Measurements from ENCODE around the gene ACP2. TPM values are rescaled to one million over a fixed set of nuclear protein-coding genes. Genes with fewer than 3 reads are reported as not detected.

ACP2 gene
- total RNA-seq, 3 donors from 2014 or later: 39.7 to 45.2 (median 41.9) TPM

GRCh38 chr11:47257517-47258316, 9.1 kb upstream of the ACP2 start, which contains the start of gene NR1H3:
Gene NR1H3, plus strand, starts transcription at chr11:47257996. Its CDS starts 1,221 bp downstream, at chr11:47259217.
- intact Hi-C loops (cut with DNase I; ENCODE audit: low total_unique reads): loop anchor here (10.0 kb wide), 1 partner anchor 73 kb away; the partner anchor contains the start of gene PACSIN3
- Histone ChIP-seq H3K27ac (peak within 1 kb of the TSS; percentile 78 to 96), H3K4me1 (peaks cover 4% of the 10 kb centered on the region in 2 donors), H3K27me3 (no peaks in the 10 kb centered on the region), H3K36me3 (no peaks in the 10 kb centered on the region), H3K9me3 (no peaks in the 10 kb centered on the region), H3K4me3 (peak within 1 kb of the TSS; percentile 40 to 63 (median 41))
- peak in 2 of 3 donors; percentile 76 to 82 for TF ChIP-seq POLR2AphosphoS5 (IDR thresholded peaks at IDR 0.05)
- TF ChIP-seq POLR2A (IDR thresholded peaks at IDR 0.05): no peak
- TF ChIP-seq CTCF (IDR thresholded peaks at IDR 0.05): peak; percentile 45 to 59 (median 46)
- peak; percentile 56 to 71 for DNase-seq (ENCODE audit: low spot score in 2 of 2)

- H3K9me3 ChIP-seq: no peaks in the 10 kb centered on the region
- H3K4me1 ChIP-seq: peaks cover 4% of the 10 kb centered on the region in 2 donors
- no peaks in the 10 kb centered on the region for H3K36me3 ChIP-seq
- intact Hi-C loops (cut with DNase I; ENCODE audit: low total_unique reads): loop anchor here (10.0 kb wide), 1 partner anchor 72 kb away; the partner anchor contains the start of gene PACSIN3
- H3K27ac ChIP-seq: peak overlapping the region; percentile 78 to 96
- peak overlapping the region; percentile 40 to 63 (median 41) for H3K4me3 ChIP-seq
- no peaks in the 10 kb centered on the region for H3K27me3 ChIP-seq
- no peak for DNase-seq (ENCODE audit: low spot score in 2 of 2)
- TF ChIP-seq POLR2A (IDR thresholded peaks at IDR 0.05) (no peak), POLR2AphosphoS5 (IDR thresholded peaks at IDR 0.05) (no peak), CTCF (IDR thresholded peaks at IDR 0.05) (no peak)
These were observed 8.5 kb upstream of the ACP2 start for GRCh38 chr11:47257177-47257516.

- H3K27ac ChIP-seq: peak overlapping the region; percentile 83 to 84
- DNase-seq (ENCODE audit: low spot score in 2 of 2): no peak
- H3K4me1 ChIP-seq: peaks cover 4% of the 10 kb centered on the region in 2 donors
- TF ChIP-seq CTCF (IDR thresholded peaks at IDR 0.05) (no peak), POLR2AphosphoS5 (IDR thresholded peaks at IDR 0.05) (no peak)
- no peak overlapping the region for H3K4me3 ChIP-seq
- H3K27me3 ChIP-seq: no peaks in the 10 kb centered on the region
- H3K36me3 ChIP-seq: no peaks in the 10 kb centered on the region
- intact Hi-C loops (cut with DNase I; ENCODE audit: low total_unique reads): loop anchor here (10.0 kb wide), 1 partner anchor 72 kb away; the partner anchor contains the start of gene PACSIN3
- H3K9me3 ChIP-seq: no peaks in the 10 kb centered on the region
These were observed 7.8 kb upstream of the ACP2 start for GRCh38 chr11:47256374-47256773.

GRCh38 chr11:47254386-47254785, 5.8 kb upstream of the ACP2 start:
- Histone ChIP-seq H3K4me1 (peaks cover 4 to 5% of the 10 kb centered on the region in 2 donors), H3K36me3 (no peaks in the 10 kb centered on the region), H3K27ac (peak overlapping the region; percentile 84 to 92), H3K4me3 (peak overlapping the region in 1 of 3 donors; percentile 34), H3K9me3 (no peaks in the 10 kb centered on the region), H3K27me3 (no peaks in the 10 kb centered on the region)
- intact Hi-C loops (cut with DNase I; ENCODE audit: low total_unique reads): loop anchor here (10.0 kb wide), 1 partner anchor 70 kb away; the partner anchor contains the start of gene PACSIN3
- DNase-seq (ENCODE audit: low spot score in 2 of 2): no peak
- TF ChIP-seq POLR2A (IDR thresholded peaks at IDR 0.05) (no peak), POLR2AphosphoS5 (IDR thresholded peaks at IDR 0.05) (no peak), CTCF (IDR thresholded peaks at IDR 0.05) (no peak)

- Histone ChIP-seq H3K9me3 (no peaks in the 10 kb centered on the region), H3K27ac (peak overlapping the region; percentile 84 to 92), H3K36me3 (no peaks in the 10 kb centered on the region), H3K27me3 (no peaks in the 10 kb centered on the region), H3K4me1 (peaks cover 4 to 7% of the 10 kb centered on the region in 2 donors), H3K4me3 (no peak overlapping the region)
- intact Hi-C loops (cut with DNase I; ENCODE audit: low total_unique reads): loop anchor here (10.0 kb wide), 1 partner anchor 69 kb away; the partner anchor contains the start of gene PACSIN3
- DNase-seq (ENCODE audit: low spot score in 2 of 2): no peak
- TF ChIP-seq POLR2AphosphoS5 (IDR thresholded peaks at IDR 0.05) (no peak), CTCF (IDR thresholded peaks at IDR 0.05) (no peak)
These were observed 5.0 kb upstream of the ACP2 start for GRCh38 chr11:47253660-47254059.
